HG03457 (cell line): ENCODE results near the gene DNAH1.

Experiments
- ATAC-seq: cut with Tn5 transposase; IDR thresholded peaks from one replicate; pipeline ENCODE4 v1.9.1; 2021; ENCODE audit warnings: moderate number of reproducible peaks; ENCODE audit not compliant: unreplicated experiment

The DNAH1 gene

GRCh38 chr3:52290596-52291507 is 25.3 kb upstream of the DNAH1 start:
- ATAC-seq: no peak

- no peak for ATAC-seq
These were observed 24.5 kb upstream of the DNAH1 start for GRCh38 chr3:52291508-52292181.

- ATAC-seq: no peak
These were observed 23.7 kb upstream of the DNAH1 start for GRCh38 chr3:52292247-52293065.

- ATAC-seq: no peak
These were observed 22.4 kb upstream of the DNAH1 start for GRCh38 chr3:52293491-52294319.

- no peak for ATAC-seq
These were observed 21.6 kb upstream of the DNAH1 start for GRCh38 chr3:52294320-52295150.

- no peak for ATAC-seq
These were observed 20.4 kb upstream of the DNAH1 start for GRCh38 chr3:52295671-52296208.

- ATAC-seq: no peak
These were observed 18.6 kb upstream of the DNAH1 start for GRCh38 chr3:52297242-52298148.

GRCh38 chr3:52298149-52299098 is 17.7 kb upstream of the DNAH1 start:
- ATAC-seq: no peak

GRCh38 chr3:52299247-52299878 is 16.8 kb upstream of the DNAH1 start:
- ATAC-seq: no peak

GRCh38 chr3:52299879-52300611 is 16.1 kb upstream of the DNAH1 start:
- no peak for ATAC-seq

GRCh38 chr3:52302426-52303145 is 13.5 kb upstream of the DNAH1 start:
- ATAC-seq: no peak

GRCh38 chr3:52303811-52304210 is 12.3 kb upstream of the DNAH1 start:
- ATAC-seq: no peak

- no peak for ATAC-seq
These were observed 10.2 kb upstream of the DNAH1 start for GRCh38 chr3:52305926-52306325.

GRCh38 chr3:52306978-52307377 is 9.1 kb upstream of the DNAH1 start:
- ATAC-seq: no peak

GRCh38 chr3:52308308-52308707 is 7.8 kb upstream of the DNAH1 start:
- no peak for ATAC-seq
